HG03457 (cell line): ENCODE data around the gene VAMP7.
A peak's percentile ranks its signal among the peaks of the same experiment; 100 is the strongest.
"Not testable (repeated sequence)": the region's sequence is repeated elsewhere in the genome, so short reads cannot be mapped to it uniquely, and the experiment has no call there.

Experiments used
- ATAC-seq: cut with Tn5 transposase; IDR thresholded peaks from one replicate; pipeline ENCODE4 v1.9.1; 2021; ENCODE audit warnings: moderate number of reproducible peaks; ENCODE audit not compliant: unreplicated experiment

Gene VAMP7

GRCh38 chrX:155881158-155881993 lies at the start of gene VAMP7:
VAMP7 (plus strand) TSS chrX:155881345; CDS start chrX:155889467, 8,122 bp downstream.
- peak; percentile 97 for ATAC-seq

DNA sequence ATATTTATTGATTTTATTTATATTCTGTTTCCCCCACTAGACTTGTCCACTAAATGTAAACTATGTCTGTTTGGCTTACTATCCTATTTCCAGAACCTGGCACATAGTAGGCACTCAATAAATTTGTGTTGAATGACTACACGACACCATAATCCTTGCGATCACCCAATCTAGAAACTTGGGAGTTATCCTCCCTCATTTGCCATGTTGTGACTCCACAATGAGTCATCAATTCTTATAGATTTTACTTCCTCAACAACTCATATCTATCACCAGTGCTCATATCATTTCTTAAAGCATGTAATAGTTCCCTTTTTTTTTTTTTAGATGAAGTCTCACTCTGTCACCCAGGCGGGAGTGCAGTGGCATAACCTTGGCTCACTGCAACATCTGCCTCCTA lies 39.9 kb upstream of the VAMP7 start:
- no peak for ATAC-seq

GRCh38 chrX:155851786-155852185 lies 29.4 kb upstream of the VAMP7 start:
- ATAC-seq: not testable (repeated sequence)

DNA sequence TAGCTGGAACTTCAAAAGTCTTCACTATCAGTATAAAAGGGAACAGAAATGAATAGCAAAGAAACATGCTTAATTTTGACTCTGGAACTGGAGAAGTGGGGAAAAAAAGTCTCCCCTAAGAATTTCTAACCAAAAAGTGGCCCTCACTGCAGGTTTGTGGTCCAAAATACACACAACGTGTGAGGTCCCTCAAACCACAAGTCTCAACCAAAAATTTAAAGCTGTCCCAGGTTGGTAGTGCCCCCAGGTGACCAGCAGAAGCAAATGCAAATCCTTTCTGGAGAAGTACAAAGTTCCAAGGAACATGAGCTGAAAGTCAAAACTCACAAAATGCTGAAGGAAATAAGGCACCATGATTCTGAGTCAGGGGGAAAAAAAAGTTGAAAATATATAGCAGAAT lies 23.6 kb upstream of the VAMP7 start:
- ATAC-seq: no peak

GRCh38 chrX:155864655-155865054 lies 16.5 kb upstream of the VAMP7 start:
- no peak for ATAC-seq

- ATAC-seq: no peak
Observed at GRCh38 chrX:155865193-155865592, 16.0 kb upstream of the VAMP7 start.

- no peak for ATAC-seq
Observed at GRCh38 chrX:155867821-155868220, 13.3 kb upstream of the VAMP7 start.

DNA sequence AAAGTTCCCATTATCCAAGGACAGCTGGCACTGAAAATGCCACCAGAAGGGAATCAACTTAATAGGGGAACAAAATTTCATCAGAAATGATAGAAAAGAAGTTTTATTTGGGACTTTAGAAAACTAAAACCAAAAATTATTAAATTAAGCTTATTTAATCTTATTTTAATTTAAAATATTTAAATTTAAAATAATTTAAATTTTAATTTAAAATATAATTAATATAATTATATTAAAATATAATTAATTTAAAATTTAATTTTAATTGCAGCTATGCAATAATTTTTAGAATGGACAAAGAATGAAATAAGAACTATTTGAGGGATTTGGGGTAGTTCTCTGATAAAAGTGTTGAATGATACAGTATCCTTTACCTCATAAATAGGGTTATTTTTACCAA lies 10.2 kb upstream of the VAMP7 start:
- no peak for ATAC-seq

DNA sequence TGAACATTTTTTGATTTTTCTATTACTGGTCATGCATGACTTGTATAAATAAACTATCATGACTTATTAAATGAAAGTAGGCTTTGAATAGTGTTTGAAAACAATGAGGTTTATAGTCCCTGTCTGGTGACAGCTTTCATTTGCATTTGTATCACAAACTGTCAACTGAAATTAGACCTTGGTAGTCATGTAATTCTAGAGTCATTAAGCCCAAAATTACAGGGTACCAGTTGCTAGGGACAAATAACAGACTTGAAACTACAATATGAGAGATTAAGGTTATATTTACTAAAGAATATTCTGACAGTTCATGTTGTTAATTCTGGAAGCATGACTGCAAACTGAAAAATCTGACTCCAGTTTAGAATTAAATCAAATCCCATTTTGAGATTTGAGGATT lies 9.2 kb upstream of the VAMP7 start:
- ATAC-seq: no peak

DNA sequence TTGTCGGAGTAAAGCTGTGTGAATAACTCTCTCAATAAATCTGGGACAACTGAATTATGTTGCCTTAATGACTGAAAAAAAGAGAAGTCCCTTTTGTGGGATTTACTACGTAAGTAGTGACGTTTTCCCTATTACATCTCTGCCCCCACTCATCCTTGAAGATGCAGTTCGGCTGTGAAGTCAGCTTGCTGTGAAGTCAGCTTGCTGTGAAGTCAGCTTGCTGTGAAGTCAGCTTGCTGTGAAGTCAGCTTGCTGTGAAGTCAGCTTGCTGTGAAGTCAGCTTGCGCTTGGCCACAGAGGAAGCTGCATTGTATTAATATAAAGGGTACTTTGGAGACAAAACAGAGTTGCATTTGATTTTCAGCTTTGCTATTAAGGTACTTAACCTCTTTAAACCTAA lies 8.0 kb upstream of the VAMP7 start:
- no peak for ATAC-seq

GRCh38 chrX:155874571-155875244 lies 6.4 kb upstream of the VAMP7 start:
- ATAC-seq: no peak

DNA sequence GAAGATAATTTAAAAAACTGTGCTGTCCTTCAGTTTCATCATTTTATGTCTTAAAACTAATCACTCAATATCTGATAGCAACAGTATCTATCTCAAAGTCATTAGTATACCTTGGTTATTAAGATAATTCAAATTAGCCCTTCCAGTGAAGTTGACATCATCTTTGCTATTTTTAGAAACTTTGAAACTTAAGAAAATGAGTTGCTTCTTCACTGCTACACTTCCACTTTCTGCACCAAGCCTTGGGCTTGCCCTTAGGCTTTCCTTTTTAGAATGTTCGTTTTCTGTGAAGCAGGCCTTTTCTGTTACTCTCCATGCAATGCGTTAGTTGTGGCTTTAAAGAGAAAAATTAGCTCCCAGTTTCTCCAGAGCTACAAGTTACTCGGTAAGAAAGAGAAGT lies 4.4 kb upstream of the VAMP7 start:
- ATAC-seq: no peak

DNA sequence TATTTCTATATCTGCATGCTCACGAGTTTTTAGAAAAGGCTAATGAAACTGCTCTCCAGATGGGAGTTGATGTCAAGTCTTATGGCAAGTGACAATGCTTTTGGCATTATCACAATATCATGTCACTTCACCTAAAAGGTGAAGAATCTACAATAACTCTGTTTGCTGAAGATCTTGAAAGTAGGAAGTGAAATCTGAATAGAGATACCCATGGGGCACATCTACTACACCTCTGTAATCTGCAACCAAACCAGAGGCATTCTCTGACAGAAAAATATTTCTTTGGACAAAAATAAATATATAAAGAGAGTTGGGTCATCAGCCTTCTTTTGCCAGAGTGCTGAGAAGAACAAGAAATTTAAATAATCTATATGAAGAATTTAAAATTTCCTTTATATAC lies 3.9 kb upstream of the VAMP7 start:
- no peak for ATAC-seq

DNA sequence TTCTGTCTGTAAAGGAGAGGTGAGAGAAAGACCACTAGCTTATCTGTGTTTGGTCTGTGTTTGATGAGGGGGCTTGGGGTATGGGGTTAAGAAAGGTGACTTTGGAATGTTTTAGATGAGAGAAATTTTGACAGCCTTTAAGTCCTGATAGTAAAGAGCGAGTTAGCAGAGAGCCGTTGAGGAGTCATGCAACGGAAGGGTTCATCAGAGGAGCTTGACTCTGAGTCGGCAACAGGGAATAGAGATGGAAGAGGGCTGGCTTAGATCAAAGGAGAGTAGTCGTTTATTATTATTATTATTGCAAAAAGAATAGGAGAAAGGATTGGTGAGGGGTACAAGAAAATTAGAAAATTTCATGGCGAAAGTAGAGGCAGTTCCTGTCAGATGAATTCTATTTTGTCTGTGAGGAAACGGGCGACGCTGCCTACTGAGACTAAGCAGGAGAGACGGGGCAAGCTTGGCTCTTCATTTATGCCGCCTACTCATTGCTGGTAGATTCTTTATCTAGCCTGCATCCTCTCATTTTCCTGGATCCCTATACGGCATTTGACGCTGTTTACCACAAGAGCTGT lies 473 bp upstream of the VAMP7 start:
- no peak for ATAC-seq

DNA sequence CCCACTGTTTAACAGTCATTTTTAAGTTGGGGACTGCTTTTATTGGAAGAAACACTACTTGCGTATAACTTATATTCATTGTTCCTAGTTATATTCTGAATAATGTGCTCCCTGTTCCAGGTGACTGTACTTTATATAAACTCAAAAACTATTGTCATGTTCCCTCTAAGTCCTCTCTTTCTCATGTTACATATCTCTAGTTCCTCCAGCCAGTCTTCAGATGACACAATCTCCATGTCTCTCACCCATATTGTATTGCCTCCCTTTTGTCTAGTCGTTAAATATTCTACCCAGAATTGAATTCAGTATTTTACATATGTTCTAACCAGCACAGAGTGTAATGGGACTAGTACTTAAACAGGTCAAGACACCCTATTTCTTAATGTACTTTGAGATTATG lies 5.3 kb downstream of the VAMP7 start:
- no peak for ATAC-seq

- no peak for ATAC-seq
Observed at GRCh38 chrX:155888139-155888538, 7.0 kb downstream of the VAMP7 start.

- no peak for ATAC-seq
Observed at GRCh38 chrX:155889328-155889727, 8.2 kb downstream of the VAMP7 start.

DNA sequence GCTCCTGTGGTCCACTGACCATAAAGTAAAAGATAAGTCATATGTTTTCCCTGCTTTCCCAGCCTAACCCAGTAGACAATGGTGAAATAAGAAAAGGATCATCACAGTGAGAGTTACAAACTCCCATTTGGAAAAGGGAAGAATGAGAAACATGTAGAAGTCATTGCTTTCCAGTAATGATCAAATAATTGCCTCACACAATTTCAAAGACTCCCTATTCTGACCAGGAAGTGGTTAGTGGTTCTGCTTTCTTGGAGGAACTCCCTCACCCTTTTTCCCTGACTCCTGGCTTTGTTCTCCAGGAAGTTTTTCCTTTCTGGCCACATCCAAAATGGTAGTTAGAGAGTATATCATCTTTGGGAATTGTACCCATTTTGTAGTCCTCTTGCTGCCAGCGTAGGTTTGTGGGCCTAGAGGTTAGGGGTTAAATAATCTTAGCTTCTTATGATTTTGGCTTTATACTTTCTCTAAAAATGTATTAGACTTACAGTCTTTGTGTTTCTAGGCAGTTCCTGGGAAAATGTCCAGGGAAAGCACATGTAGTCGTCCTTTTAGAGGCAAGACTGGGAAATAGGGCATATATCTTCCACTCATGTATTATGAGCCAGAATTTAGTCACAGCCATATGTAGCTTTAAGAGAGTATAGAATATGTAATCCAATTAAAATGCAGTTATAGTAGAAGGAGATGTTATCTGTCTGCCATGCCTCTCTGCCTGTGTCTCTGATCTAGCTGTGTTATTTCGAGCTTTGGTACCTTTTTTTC lies 10.5 kb downstream of the VAMP7 start:
- ATAC-seq: no peak

GRCh38 chrX:155893521-155893920 lies 12.4 kb downstream of the VAMP7 start:
- ATAC-seq: no peak

- ATAC-seq: no peak
Observed at GRCh38 chrX:155896512-155896911, 15.4 kb downstream of the VAMP7 start.

- no peak for ATAC-seq
Observed at GRCh38 chrX:155899366-155899765, 18.2 kb downstream of the VAMP7 start.
